ENCODE data around the gene ZNF793. TPM values are rescaled to one million over a fixed set of nuclear protein-coding genes. Genes with fewer than 3 reads are reported as not detected.

ZNF793 gene
- total and polyA plus RNA-seq, 10 of the 15 experiments (the other 5 are each of a cell fraction or from before 2014, with no cell fraction given): 0.10 to 1.1 (median 0.30) TPM

DNA sequence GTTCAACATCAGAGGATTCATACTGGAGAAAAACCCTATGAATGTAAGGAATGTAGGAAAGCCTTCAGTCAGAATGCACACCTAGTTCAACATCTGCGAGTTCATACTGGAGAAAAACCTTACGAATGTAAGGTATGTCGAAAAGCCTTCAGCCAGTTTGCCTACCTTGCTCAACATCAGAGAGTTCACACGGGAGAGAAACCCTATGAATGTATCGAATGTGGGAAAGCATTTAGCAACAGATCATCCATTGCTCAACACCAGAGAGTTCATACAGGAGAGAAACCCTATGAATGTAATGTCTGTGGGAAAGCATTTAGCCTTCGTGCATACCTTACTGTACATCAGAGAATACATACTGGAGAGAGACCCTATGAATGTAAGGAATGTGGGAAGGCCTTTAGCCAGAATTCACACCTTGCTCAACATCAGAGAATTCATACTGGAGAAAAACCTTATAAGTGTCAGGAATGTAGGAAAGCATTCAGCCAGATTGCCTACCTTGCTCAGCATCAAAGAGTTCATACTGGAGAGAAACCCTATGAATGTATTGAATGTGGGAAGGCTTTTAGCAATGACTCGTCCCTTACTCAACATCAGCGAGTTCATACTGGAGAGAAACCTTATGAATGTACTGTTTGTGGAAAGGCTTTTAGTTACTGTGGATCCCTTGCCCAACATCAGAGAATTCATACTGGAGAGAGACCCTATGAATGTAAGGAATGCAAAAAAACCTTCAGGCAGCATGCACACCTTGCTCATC lies 22.2 kb upstream of the ZNF793 start:
- 93% methylated on average over 8 of the region's 8 CpGs for WGBS (ENCODE audit: insufficient coverage, insufficient replicate concordance, low lambda C conversion rate, missing lambda C conversion rate)

DNA sequence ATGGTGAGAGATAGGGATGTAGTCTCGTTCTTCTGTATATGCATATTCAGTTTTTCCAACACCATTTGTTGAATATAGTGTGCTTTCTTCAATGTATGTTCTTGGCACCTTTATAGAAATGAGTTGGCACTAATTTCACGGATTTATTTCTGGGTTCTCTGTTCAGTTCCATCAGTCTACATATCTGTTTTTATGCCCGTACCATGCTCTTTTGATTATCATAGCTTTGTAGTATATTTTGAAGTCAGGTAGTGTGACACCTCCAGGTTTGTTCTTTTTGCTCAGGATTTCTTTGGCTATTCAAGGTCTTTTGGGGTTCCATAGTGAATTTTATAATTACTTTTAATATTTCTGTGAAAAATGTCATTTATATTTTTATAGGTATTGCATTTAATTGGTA lies 14.5 kb upstream of the ZNF793 start:
- no peaks in the 10 kb centered on the region for H3K36me3 ChIP-seq (ENCODE audit: control insufficient read depth in 2 of 2, insufficient read depth in 2 of 2, low read length in 1 of 2)
- no peak overlapping the region for H3K4me2 ChIP-seq (ENCODE audit: control insufficient read depth, insufficient read depth)
- H4K20me1 ChIP-seq (ENCODE audit: control insufficient read depth, insufficient read depth): no peaks in the 10 kb centered on the region
- no peaks in the 10 kb centered on the region for H3K27me3 ChIP-seq (replicated peaks in 1 of 2; ENCODE audit: control insufficient read depth in 2 of 2, insufficient read depth in 2 of 2, low read length in 1 of 2)
- ChIA-PET SMC1A (ENCODE audit: uncharacterized antibody, unreplicated experiment) (no interaction called here), CTCF (no interaction called here), POLR2A (no interaction called here), RAD21 (ENCODE audit: unreplicated experiment) (no interaction called here)
- H3K4me1 ChIP-seq (ENCODE audit: control insufficient read depth, insufficient read depth, low read length): no peaks in the 10 kb centered on the region
- FAIRE-seq (no peak), ATAC-seq (no peak), DNase-seq (ENCODE audit: low read depth, low spot score) (no peak)
- 46% methylated on average over 3 of the region's 3 CpGs for WGBS (ENCODE audit: insufficient coverage, insufficient replicate concordance, low lambda C conversion rate, missing lambda C conversion rate)
- H3K9ac ChIP-seq (ENCODE audit: control insufficient read depth, insufficient read depth, low read length): no peak overlapping the region
- H3K9me3 ChIP-seq (replicated peaks; ENCODE audit: control insufficient read depth, insufficient read depth, low read length): peaks cover 2% of the 10 kb centered on the region; the same call in 2 of the 3 replicates
- no peak overlapping the region for H2AFZ ChIP-seq (ENCODE audit: control insufficient read depth, low read depth, low read length)
- in situ Hi-C loops (cut with MboI): no loop called here
- intact Hi-C loops (cut with micrococcal nuclease; ENCODE audit: unreplicated experiment): no loop called here
- H3K27ac ChIP-seq (ENCODE audit: control insufficient read depth, insufficient read depth): no peak overlapping the region
- no peaks in the 10 kb centered on the region for H3K79me2 ChIP-seq (ENCODE audit: control insufficient read depth, insufficient read depth, low read length)
- no TSS peak for BruUV-seq (replicated peaks)
- no peak overlapping the region for H3K4me3 ChIP-seq
- TF ChIP-seq HDAC6 (IDR thresholded peaks at IDR 0.05; ENCODE audit: unreplicated experiment): no peak
- no peak for TF ChIP-seq ZZZ3 (IDR thresholded peaks at IDR 0.05; ENCODE audit: control insufficient read depth, insufficient read length, low read depth)
- TF ChIP-seq SREBF1 (IDR thresholded peaks at IDR 0.05; ENCODE audit: low read length): no peak
- no peak for TF ChIP-seq CHD2 (IDR thresholded peaks at IDR 0.05; ENCODE audit: borderline replicate concordance, low read depth, low read length)
- TF ChIP-seq SUZ12 (IDR thresholded peaks at IDR 0.05; ENCODE audit: unreplicated experiment): no peak
- no peak for TF ChIP-seq SMAD1 (IDR thresholded peaks at IDR 0.05; ENCODE audit: low read depth, partially characterized antibody)
- no peak for TF ChIP-seq PML (IDR thresholded peaks at IDR 0.05; ENCODE audit: low read length)
- TF ChIP-seq, protein P1, sequence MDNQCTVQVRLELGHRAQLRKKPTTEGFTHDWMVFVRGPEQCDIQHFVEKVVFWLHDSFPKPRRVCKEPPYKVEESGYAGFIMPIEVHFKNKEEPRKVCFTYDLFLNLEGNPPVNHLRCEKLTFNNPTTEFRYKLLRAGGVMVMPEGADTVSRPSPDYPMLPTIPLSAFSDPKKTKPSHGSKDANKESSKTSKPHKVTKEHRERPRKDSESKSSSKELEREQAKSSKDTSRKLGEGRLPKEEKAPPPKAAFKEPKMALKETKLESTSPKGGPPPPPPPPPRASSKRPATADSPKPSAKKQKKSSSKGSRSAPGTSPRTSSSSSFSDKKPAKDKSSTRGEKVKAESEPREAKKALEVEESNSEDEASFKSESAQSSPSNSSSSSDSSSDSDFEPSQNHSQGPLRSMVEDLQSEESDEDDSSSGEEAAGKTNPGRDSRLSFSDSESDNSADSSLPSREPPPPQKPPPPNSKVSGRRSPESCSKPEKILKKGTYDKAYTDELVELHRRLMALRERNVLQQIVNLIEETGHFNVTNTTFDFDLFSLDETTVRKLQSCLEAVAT (IDR thresholded peaks at IDR 0.05): no peak
- TF ChIP-seq RB1 (IDR thresholded peaks at IDR 0.05; ENCODE audit: borderline replicate concordance): no peak
- no peak for TF ChIP-seq ZNF384 (IDR thresholded peaks at IDR 0.05; ENCODE audit: borderline replicate concordance, low read depth, low read length)
- TF ChIP-seq TCF7 (IDR thresholded peaks at IDR 0.05; ENCODE audit: borderline replicate concordance): no peak
- no peak for TF ChIP-seq PAX5 (IDR thresholded peaks at IDR 0.05; ENCODE audit: borderline replicate concordance, low read depth, low read length)
- TF ChIP-seq BRCA1 (IDR thresholded peaks at IDR 0.05; ENCODE audit: low read depth, low read length): no peak
- no peak for TF ChIP-seq ASH2L (IDR thresholded peaks at IDR 0.05; ENCODE audit: borderline replicate concordance, low read depth)
- no peak for TF ChIP-seq SRF (IDR thresholded peaks at IDR 0.05; ENCODE audit: low read depth in 2 of 2, low read length in 2 of 2)
- TF ChIP-seq HDGF (IDR thresholded peaks at IDR 0.05): no peak

More for the DNA sequence above, 22.2 kb upstream of the ZNF793 start:
- ChIA-PET POLR2A (no interaction called here), SMC1A (ENCODE audit: uncharacterized antibody, unreplicated experiment) (no interaction called here), RAD21 (ENCODE audit: unreplicated experiment) (no interaction called here), CTCF (no interaction called here)
- Histone ChIP-seq H3K79me2 (ENCODE audit: control insufficient read depth, insufficient read depth, low read length) (no peaks in the 10 kb centered on the region), H4K20me1 (ENCODE audit: control insufficient read depth, insufficient read depth) (no peaks in the 10 kb centered on the region), H3K9ac (ENCODE audit: control insufficient read depth, insufficient read depth, low read length) (no peak overlapping the region), H3K4me2 (ENCODE audit: control insufficient read depth, insufficient read depth) (no peak overlapping the region), H3K36me3 (ENCODE audit: control insufficient read depth in 2 of 2, insufficient read depth in 2 of 2, low read length in 1 of 2) (peaks cover 0 to 9% of the 10 kb centered on the region in 2 experiments; a peak in 1 of 4 replicates), H2AFZ (ENCODE audit: control insufficient read depth, low read depth, low read length) (no peak overlapping the region), H3K9me3 (replicated peaks; ENCODE audit: control insufficient read depth, insufficient read depth, low read length) (peaks cover 26% of the 10 kb centered on the region), H3K4me3 (no peak overlapping the region), H3K27ac (ENCODE audit: control insufficient read depth, insufficient read depth) (no peak overlapping the region), H3K27me3 (replicated peaks in 1 of 2; ENCODE audit: control insufficient read depth in 2 of 2, insufficient read depth in 2 of 2, low read length in 1 of 2) (no peaks in the 10 kb centered on the region), H3K4me1 (ENCODE audit: control insufficient read depth, insufficient read depth, low read length) (no peaks in the 10 kb centered on the region)
- no peak for DNase-seq (ENCODE audit: low read depth, low spot score)
- no peak for FAIRE-seq
- intact Hi-C loops (cut with micrococcal nuclease; ENCODE audit: unreplicated experiment) (no loop called here), in situ Hi-C loops (cut with MboI) (no loop called here)
- no peak for TF ChIP-seq GABPA (IDR thresholded peaks at IDR 0.05; ENCODE audit: low read depth)
- no peak for TF ChIP-seq MXI1 (IDR thresholded peaks at IDR 0.05; ENCODE audit: low read depth, low read length)
- TF ChIP-seq TCF7 (IDR thresholded peaks at IDR 0.05; ENCODE audit: borderline replicate concordance): no peak
- peak; percentile 76 for TF ChIP-seq ZNF274 (IDR thresholded peaks at IDR 0.05; ENCODE audit: insufficient read depth, insufficient read length)
- TF ChIP-seq NBN (IDR thresholded peaks at IDR 0.05): no peak
- 0 out of 2 replicates have a peak, but pooled peaks have one; percentile 37 for TF ChIP-seq CBX5 (IDR thresholded peaks at IDR 0.05; ENCODE audit: low read depth)
- no peak for TF ChIP-seq NFIC (IDR thresholded peaks at IDR 0.05; ENCODE audit: low read depth, low read length)
- TF ChIP-seq ASH2L (IDR thresholded peaks at IDR 0.05; ENCODE audit: borderline replicate concordance, low read depth): no peak
- BruUV-seq (replicated peaks): no TSS peak
- no peak for ATAC-seq
